K562 (cell line): Measurements from ENCODE around the gene CHST8. TPM values are rescaled to one million over a fixed set of nuclear protein-coding genes. Genes with fewer than 3 reads are reported as not detected.

ENCODE experiments used
- ATAC-seq: fragments of 200-7000 bp; cut with Tn5 transposase; 3 replicates; pipeline ENCODE4 v1.9.1; 2020; ENCODE audit warnings: moderate library complexity
- BruUV-seq: library from RNA; stranded (reverse); fragments of 400-500 nt; replicated peaks from 2 replicates; lab custom pipeline; 2021; lab: Mats Ljungman, UMichigan
- CTCF ChIA-PET: fragments of 300-600 bp; formaldehyde crosslinking; extraction: SDS; loops from one replicate; lab custom pipeline; 2021; ENCODE audit warnings: low intra/inter-chr PET ratio; lab: Yijun Ruan, JAX
- POLR2A ChIA-PET: fragments of 300-600, 350-650 bp; sonication (Branson Sonifier 250); formaldehyde crosslinking; extraction: SDS; loops from one replicate; lab custom pipeline; 2021; ENCODE audit warnings: antibody characterized with exemption, inconsistent platforms; lab: Yijun Ruan, JAX
- DNase-seq, 4 experiments: peaks; one replicate each; pipeline versions ENCODE4 v3.0.0 to v3.0.0-alpha.2; 2011 to 2018; ENCODE audit warnings: low spot score in 3 of 4, mixed read lengths in 3 of 4; ENCODE audit errors: extremely low read depth in 1 of 4
- FAIRE-seq: peaks from 2 replicates; lab custom pipeline; 2011; peaks lifted over from hg19 to GRCh38; lab: Jason Lieb, UNC
- H2AFZ ChIP-seq: 2 replicates; pipeline ENCODE4 v1.6.0; 2011; ENCODE audit warnings: low read depth, low read length, control low read depth, inconsistent platforms
- H3K27ac ChIP-seq: fragments of 200-600 bp; 3 replicates; pipeline ENCODE4 v1.8.0; 2011; ENCODE audit warnings: low read depth, mild to moderate bottlenecking, control low read depth, inconsistent platforms, low read length, moderate library complexity, mixed read lengths; ENCODE audit errors: extremely low read depth
- H3K27me3 ChIP-seq, 2 experiments: fragments of 300-600 bp in 1 of 2; 2 replicates in 1 of 2; 3 replicates in 1 of 2; pipeline versions ENCODE4 v1.6.0 to v1.8.0; 2011; ENCODE audit warnings: inconsistent platforms in 2 of 2, low read length in 2 of 2, mild to moderate bottlenecking in 1 of 2, mixed read lengths in 1 of 2, moderate library complexity in 1 of 2; ENCODE audit not compliant: control insufficient read depth in 2 of 2, insufficient read depth in 2 of 2
- H3K36me3 ChIP-seq: fragments of 300-600 bp; 3 replicates; pipeline ENCODE4 v1.8.0; 2011; ENCODE audit warnings: mild to moderate bottlenecking, low read length, inconsistent platforms; ENCODE audit not compliant: control insufficient read depth, insufficient read depth
- H3K4me1 ChIP-seq, 2 experiments: fragments of 200-600 bp in 1 of 2; replicated peaks in 1 of 2; 2 replicates in 1 of 2; 3 replicates in 1 of 2; pipeline versions ENCODE4 v1.5.1 to v1.8.0; 2011; ENCODE audit warnings: inconsistent platforms in 2 of 2, low read length in 2 of 2, mild to moderate bottlenecking in 1 of 2, mixed read lengths in 1 of 2, moderate library complexity in 1 of 2; ENCODE audit not compliant: control insufficient read depth in 2 of 2, insufficient read depth in 2 of 2
- H3K4me2 ChIP-seq: 2 replicates; pipeline ENCODE4 v1.6.1; 2011; ENCODE audit warnings: low read length, control low read depth, inconsistent platforms, mixed read lengths; ENCODE audit not compliant: insufficient read depth
- H3K4me3 ChIP-seq: fragments of 200-600 bp; sonication (generic), shearing (Covaris generic); 2 replicates; pipeline ENCODE4 v1.5.1; 2016; ENCODE audit warnings: control low read depth, inconsistent platforms
- H3K79me2 ChIP-seq: fragments of 200-600 bp; 3 replicates; pipeline ENCODE4 v1.8.0; 2011; ENCODE audit warnings: low read length, inconsistent platforms; ENCODE audit not compliant: control insufficient read depth, insufficient read depth
- H3K9ac ChIP-seq, 2 experiments: 2 replicates each; pipeline versions ENCODE4 v1.6.0 to v1.6.1; 2011; ENCODE audit warnings: low read depth in 2 of 2, low read length in 2 of 2, control low read depth in 1 of 2, inconsistent platforms in 1 of 2, mild to moderate bottlenecking in 1 of 2, mixed read lengths in 1 of 2; ENCODE audit not compliant: insufficient read depth in 1 of 2
- H3K9me1 ChIP-seq: one replicate; pipeline ENCODE4 v1.6.0; 2011; ENCODE audit warnings: inconsistent platforms, mild to moderate bottlenecking, low read length, moderate library complexity; ENCODE audit not compliant: control insufficient read depth, insufficient read depth
- H3K9me3 ChIP-seq: replicated peaks from 2 replicates; pipeline ENCODE4 v1.5.1; 2011; ENCODE audit warnings: low read depth, low read length, inconsistent platforms; ENCODE audit not compliant: control insufficient read depth, insufficient read depth
- H4K20me1 ChIP-seq: replicated peaks from 2 replicates; pipeline ENCODE4 v1.6.1; 2011; ENCODE audit warnings: low read length, inconsistent platforms, mixed read lengths; ENCODE audit not compliant: control insufficient read depth, insufficient read depth
- EHMT2 ChIP-seq: fragments of 450-650 bp; IDR thresholded peaks from 2 replicates; pipeline ENCODE4 v1.6.1; 2018; ENCODE audit warnings: antibody characterized with exemption
- HMGN3 ChIP-seq: IDR thresholded peaks from 2 replicates; pipeline ENCODE4 v1.6.1; 2011; ENCODE audit warnings: borderline replicate concordance, low read depth, mild to moderate bottlenecking, mixed read lengths, low read length; ENCODE audit not compliant: insufficient read length; ENCODE audit errors: extremely low read depth
- NR2F6 ChIP-seq: fragments of 450-650 bp; formaldehyde crosslinking; IDR thresholded peaks from 2 replicates; pipeline ENCODE4 v1.4.0; 2020; ENCODE audit warnings: mild to moderate bottlenecking
- TBP ChIP-seq: optimal IDR thresholded peaks from 2 replicates; pipeline ENCODE3; 2011; ENCODE audit warnings: low read depth, low read length, improper control_type of control experiment
- TFAM ChIP-seq: fragments of 250-450 bp; sonication (Bioruptor Pico); conservative IDR thresholded peaks from 2 replicates; pipeline ENCODE4 v1.5.0; 2021; ENCODE audit warnings: mild to moderate bottlenecking, moderate library complexity
- ZFP36 ChIP-seq: fragments of 150-350 bp; IDR thresholded peaks from 2 replicates; pipeline ENCODE4 v1.6.1; 2018; ENCODE audit warnings: low read length, low read depth; ENCODE audit not compliant: partially characterized antibody
- ZNF12 ChIP-seq: sonication (generic); formaldehyde crosslinking; IDR thresholded peaks from 2 replicates; pipeline ENCODE4 v1.4.0; 2020; ENCODE audit warnings: mild to moderate bottlenecking, missing genetic modification reagents
- ZNF224 ChIP-seq: sonication (generic); formaldehyde crosslinking; IDR thresholded peaks from 2 replicates; pipeline ENCODE4 v1.8.0; 2022; ENCODE audit warnings: mild to moderate bottlenecking, missing genetic modification reagents
- WGBS: fragments of 100-300 bp; shearing (Covaris generic); methylation state at CpG from one replicate; pipeline ENCODE4 v1.1.6; 2016; ENCODE audit warnings: low coverage, mixed read lengths; ENCODE audit not compliant: insufficient coverage; ENCODE audit errors: missing lambda C conversion rate; 5-methylcytosine and 5-hydroxymethylcytosine counted together
- in situ Hi-C: fragments of 300-500 bp; cut with MboI; formaldehyde crosslinking; loops from 4 replicates; pipeline ENCODE4 v1.15.0; 2018; ENCODE audit warnings: inconsistent platforms, mixed read lengths
- intact Hi-C: fragments of 100-400 bp; cut with micrococcal nuclease; formaldehyde crosslinking; loops from 2 replicates; pipeline ENCODE4 v1.14.2; 2022
- polyA plus RNA-seq, 8 experiments: library from polyadenylated mRNA; depleted of rRNA in 4 of 8; stranded (reverse) in 5 of 8; unstranded in 3 of 8; fragments of >200 nt; fragmentation: Nextera tagmentation in 2 of 8; fragmentation: Illumina TruSeq in 1 of 8; extraction: Ambion mirVana in 2 of 8; extraction: Trizol in 1 of 8; gene quantifications; 2 replicates each; pipeline versions ENCODE4 v1.2.1 to v1.2.3, GENCODE V29; 2011 to 2014; ENCODE audit warnings: inconsistent platforms in 1 of 8, missing spikeins in 1 of 8
- total RNA-seq, 7 experiments: library from RNA; depleted of rRNA in 6 of 7; stranded (reverse); fragments of >200 nt in 6 of 7; fragmentation: Illumina TruSeq in 2 of 7; extraction: Trizol in 2 of 7; gene quantifications; 2 replicates each; pipeline versions ENCODE4 v1.2.1 to v1.2.3, GENCODE V29; 2011 to 2021; ENCODE audit warnings: low replicate concordance in 1 of 7
- TF ChIP-seq, protein P1 (sequence below): fragments of 450-650 bp; formaldehyde crosslinking; IDR thresholded peaks from 2 replicates; pipeline ENCODE4 v1.4.0; 2022; ENCODE audit warnings: missing genetic modification characterization
- TF ChIP-seq, protein P2 (sequence below): fragments of 450-650 bp; conservative IDR thresholded peaks from 2 replicates; pipeline ENCODE4 v1.6.1; 2016; ENCODE audit warnings: missing genetic modification characterization, low read depth, mild to moderate bottlenecking, control low read depth, missing compliant biosample characterization
- TF ChIP-seq, protein P3 (sequence below), 3 experiments: IDR thresholded peaks in 2 of 3; conservative IDR thresholded peaks in 1 of 3; 2 replicates each; pipeline ENCODE4 v1.5.1; 2011 to 2012; ENCODE audit warnings: low read length in 3 of 3, mild to moderate bottlenecking in 3 of 3, control low read depth in 2 of 3, improper control_type of control experiment in 1 of 3, inconsistent platforms in 1 of 3, low read depth in 1 of 3, mixed read lengths in 1 of 3, moderate library complexity in 1 of 3; ENCODE audit not compliant: insufficient read depth in 2 of 3

The CHST8 gene
- total and polyA plus RNA-seq, 9 of the 15 experiments (the other 6 are each of a cell fraction or from before 2014, with no cell fraction given): 0.11 TPM; not detected in 8

DNA sequence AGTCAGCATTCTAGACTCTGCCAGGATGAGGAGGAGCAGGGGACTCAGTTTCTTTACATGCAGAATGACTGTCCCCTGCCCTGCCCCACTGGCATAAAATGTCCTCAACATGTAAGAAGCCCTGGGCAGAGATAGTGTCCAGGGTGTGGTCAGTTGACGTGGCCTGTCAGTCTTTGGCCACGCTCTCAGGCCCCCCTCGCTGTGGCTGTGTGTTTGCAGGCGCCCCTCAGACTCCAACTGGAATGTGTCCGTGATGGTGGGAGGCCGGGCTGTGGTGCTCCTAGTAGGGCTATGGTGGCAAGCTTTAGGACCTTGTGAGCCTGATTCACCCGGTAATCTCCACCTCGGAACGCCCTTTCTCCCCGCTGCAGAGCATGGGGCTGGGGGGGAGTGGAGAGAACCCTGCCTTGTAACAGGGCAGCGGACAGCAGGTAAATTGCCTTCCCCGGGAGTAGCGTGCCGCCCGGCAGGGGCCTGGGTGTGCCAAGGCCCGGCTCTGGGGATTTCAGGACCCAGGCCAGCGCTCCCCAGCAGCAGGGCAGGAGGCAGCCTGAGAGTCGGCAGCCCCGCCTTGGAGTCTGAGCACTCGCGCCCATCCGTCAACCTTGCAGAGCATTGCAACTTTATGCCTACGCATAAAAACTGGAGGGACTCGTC, 62.3 kb downstream of the CHST8 start:
- no peak overlapping the region for H3K4me2 ChIP-seq
- in situ Hi-C loops: no loop called here
- DNase-seq (peak in 2 of 4 experiments; percentile 14 to 27), ATAC-seq (peak; percentile 72), FAIRE-seq (no peak)
- no peak overlapping the region for H3K27ac ChIP-seq
- H3K4me3 ChIP-seq: no peak overlapping the region
- H4K20me1 ChIP-seq: peaks cover 11% of the 10 kb centered on the region
- no peaks in the 10 kb centered on the region for H3K9me3 ChIP-seq
- intact Hi-C loops: no loop called here
- POLR2A ChIA-PET: no interaction called here
- no peak overlapping the region for H3K9ac ChIP-seq
- H3K9me1 ChIP-seq: no peaks in the 10 kb centered on the region
- H3K4me1 ChIP-seq: no peaks in the 10 kb centered on the region
- H3K36me3 ChIP-seq: no peaks in the 10 kb centered on the region
- CTCF ChIA-PET: no interaction called here
- H2AFZ ChIP-seq: no peak overlapping the region
- under 1% methylated on average over 24 of the region's 24 CpGs for WGBS
- BruUV-seq: no TSS peak
- H3K79me2 ChIP-seq: no peaks in the 10 kb centered on the region
- H3K27me3 ChIP-seq: peaks cover 10 to 54% of the 10 kb centered on the region in 2 experiments
- no peak for TF ChIP-seq TBP
- TF ChIP-seq, protein P1, sequence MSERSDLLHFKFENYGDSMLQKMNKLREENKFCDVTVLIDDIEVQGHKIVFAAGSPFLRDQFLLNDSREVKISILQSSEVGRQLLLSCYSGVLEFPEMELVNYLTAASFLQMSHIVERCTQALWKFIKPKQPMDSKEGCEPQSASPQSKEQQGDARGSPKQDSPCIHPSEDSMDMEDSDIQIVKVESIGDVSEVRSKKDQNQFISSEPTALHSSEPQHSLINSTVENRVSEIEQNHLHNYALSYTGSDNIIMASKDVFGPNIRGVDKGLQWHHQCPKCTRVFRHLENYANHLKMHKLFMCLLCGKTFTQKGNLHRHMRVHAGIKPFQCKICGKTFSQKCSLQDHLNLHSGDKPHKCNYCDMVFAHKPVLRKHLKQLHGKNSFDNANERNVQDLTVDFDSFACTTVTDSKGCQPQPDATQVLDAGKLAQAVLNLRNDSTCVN (CRISPR knock-in tag): no peak
- TF ChIP-seq ZFP36: no peak
- TF ChIP-seq NR2F6 (CRISPR knock-in tag): no peak
- no peak for TF ChIP-seq HMGN3
- no peak for TF ChIP-seq ZNF224 (CRISPR knock-in tag)
- TF ChIP-seq ZNF12 (CRISPR knock-in tag): no peak
- TF ChIP-seq EHMT2: peak; percentile 69
- TF ChIP-seq, protein P2, sequence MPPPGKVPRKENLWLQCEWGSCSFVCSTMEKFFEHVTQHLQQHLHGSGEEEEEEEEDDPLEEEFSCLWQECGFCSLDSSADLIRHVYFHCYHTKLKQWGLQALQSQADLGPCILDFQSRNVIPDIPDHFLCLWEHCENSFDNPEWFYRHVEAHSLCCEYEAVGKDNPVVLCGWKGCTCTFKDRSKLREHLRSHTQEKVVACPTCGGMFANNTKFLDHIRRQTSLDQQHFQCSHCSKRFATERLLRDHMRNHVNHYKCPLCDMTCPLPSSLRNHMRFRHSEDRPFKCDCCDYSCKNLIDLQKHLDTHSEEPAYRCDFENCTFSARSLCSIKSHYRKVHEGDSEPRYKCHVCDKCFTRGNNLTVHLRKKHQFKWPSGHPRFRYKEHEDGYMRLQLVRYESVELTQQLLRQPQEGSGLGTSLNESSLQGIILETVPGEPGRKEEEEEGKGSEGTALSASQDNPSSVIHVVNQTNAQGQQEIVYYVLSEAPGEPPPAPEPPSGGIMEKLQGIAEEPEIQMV (tag): no peak
- TF ChIP-seq TFAM (CRISPR knock-in tag): no peak
- TF ChIP-seq, protein P3, sequence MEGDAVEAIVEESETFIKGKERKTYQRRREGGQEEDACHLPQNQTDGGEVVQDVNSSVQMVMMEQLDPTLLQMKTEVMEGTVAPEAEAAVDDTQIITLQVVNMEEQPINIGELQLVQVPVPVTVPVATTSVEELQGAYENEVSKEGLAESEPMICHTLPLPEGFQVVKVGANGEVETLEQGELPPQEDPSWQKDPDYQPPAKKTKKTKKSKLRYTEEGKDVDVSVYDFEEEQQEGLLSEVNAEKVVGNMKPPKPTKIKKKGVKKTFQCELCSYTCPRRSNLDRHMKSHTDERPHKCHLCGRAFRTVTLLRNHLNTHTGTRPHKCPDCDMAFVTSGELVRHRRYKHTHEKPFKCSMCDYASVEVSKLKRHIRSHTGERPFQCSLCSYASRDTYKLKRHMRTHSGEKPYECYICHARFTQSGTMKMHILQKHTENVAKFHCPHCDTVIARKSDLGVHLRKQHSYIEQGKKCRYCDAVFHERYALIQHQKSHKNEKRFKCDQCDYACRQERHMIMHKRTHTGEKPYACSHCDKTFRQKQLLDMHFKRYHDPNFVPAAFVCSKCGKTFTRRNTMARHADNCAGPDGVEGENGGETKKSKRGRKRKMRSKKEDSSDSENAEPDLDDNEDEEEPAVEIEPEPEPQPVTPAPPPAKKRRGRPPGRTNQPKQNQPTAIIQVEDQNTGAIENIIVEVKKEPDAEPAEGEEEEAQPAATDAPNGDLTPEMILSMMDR (IDR thresholded peaks at IDR 0.05 in 2 of 3, conservative IDR thresholded peaks at IDR 0.05 in 1 of 3; ENCODE audit: insufficient read depth in 2 of 3, low read depth in 1 of 3, low read length in 3 of 3): no peak
